GM21576 (cell line): ENCODE measurements around the gene CALHM5.

Experiments
- ATAC-seq: cut with Tn5 transposase; IDR thresholded peaks from one replicate; pipeline ENCODE4 v1.9.1; 2021; ENCODE audit warnings: mild to moderate bottlenecking, moderate library complexity; ENCODE audit not compliant: unreplicated experiment

Gene CALHM5

DNA sequence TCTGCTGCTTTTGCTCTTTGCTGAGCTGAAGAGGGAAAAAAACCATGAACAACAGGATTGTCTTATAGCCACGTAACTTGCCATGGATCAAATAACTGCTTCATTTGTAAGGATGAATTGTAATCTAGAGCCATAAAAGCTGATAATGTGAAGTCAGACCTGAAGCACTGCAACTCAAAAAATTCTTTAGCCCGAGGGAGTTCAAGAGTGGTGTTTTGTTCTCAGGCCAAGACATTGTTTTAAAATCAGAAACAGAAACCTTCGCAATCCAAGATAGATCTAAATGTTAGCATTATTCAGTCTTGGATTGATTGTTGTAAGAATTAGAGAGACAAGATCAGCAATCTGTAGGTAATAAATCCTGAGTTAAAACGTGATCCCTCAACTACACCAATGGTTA is 34.2 kb downstream of the CALHM5 start, which contains the start of gene TRAPPC3L:
TSS of gene TRAPPC3L (minus strand) at position 34 of the 400 bp plus-strand sequence. CDS start 170 bp downstream, outside the sequence.
- no peak for ATAC-seq

DNA sequence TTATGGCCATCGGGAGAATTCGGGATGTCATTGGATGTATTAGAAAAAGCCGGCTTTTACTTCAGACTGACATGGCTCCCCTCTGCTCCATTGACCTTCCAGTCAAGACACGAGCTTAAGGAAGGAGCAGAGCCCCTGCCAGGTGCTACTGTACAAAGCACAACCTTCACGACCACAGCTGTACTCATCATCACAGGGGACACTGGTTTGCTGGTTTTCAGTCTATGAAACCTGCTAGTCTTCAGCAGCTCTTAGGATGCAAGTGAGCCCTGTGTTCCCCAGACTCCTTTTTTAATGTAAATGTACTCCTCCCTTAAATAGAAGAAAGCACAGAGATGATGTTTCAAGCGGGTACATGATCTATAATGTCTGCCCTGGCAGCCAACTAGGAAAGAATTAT is 35.9 kb downstream of the CALHM5 start:
- no peak for ATAC-seq

DNA sequence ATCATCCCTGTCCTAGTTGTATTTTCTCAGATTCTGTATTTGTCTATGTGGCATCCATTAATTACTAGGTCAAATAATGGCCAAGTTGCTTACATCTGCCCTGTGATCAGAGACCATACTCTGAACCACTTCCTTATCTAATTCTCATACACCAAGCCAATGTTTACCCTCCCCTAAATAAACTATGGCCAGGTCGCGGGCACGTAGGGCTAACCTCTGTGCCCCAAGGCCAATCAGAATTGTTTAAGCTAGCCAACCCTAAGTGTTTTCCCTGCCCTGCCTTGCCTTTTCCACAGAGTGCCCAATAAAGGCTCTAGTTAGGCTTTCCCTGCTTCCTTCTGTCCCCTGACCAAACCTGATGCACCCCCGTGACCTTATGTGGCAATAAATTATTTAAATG is 39.4 kb downstream of the CALHM5 start:
- no peak for ATAC-seq

DNA sequence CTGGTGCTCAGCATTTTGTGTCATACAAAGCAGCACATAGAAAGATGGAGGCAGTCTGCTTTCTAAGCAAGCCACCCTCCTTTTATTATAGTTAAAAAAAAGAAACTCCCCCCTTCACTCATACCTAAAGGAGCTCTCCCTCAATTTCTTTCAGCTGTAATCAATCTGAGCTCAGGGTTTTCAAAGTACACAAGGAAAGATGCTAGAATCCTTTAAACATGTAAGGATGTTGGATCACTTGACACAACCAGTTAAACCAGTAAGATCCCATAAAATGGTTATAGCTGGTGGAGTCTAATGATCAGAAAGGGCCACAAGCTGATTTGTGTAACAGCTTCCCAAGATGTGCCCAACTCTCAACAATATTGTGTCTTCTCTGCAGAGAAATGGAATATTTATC is 42.0 kb downstream of the CALHM5 start, which contains the start of gene CALHM4:
TSS of gene CALHM4 (plus strand) at position 301 of the 400 bp plus-strand sequence. CDS start at position 344, 43 bp downstream.
- ATAC-seq: no peak

DNA sequence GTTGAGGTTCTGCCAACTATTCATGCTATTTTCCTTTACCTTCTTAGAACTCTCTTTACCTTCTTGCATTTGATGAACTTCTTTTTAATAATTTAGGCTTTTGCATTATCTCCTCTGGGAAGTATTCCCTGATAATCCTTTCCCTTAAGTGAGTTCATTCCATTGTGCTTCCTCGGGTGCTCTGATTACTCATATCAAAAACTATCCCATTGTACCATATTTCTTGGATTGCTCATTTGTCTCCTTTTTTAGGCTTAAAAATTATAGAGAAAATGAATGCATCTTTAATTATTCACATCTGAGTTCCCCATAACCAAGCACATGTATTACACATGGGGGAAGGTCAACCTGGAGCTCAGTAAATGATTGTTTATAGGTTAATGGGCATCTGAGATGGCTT is 44.6 kb downstream of the CALHM5 start:
- no peak for ATAC-seq

DNA sequence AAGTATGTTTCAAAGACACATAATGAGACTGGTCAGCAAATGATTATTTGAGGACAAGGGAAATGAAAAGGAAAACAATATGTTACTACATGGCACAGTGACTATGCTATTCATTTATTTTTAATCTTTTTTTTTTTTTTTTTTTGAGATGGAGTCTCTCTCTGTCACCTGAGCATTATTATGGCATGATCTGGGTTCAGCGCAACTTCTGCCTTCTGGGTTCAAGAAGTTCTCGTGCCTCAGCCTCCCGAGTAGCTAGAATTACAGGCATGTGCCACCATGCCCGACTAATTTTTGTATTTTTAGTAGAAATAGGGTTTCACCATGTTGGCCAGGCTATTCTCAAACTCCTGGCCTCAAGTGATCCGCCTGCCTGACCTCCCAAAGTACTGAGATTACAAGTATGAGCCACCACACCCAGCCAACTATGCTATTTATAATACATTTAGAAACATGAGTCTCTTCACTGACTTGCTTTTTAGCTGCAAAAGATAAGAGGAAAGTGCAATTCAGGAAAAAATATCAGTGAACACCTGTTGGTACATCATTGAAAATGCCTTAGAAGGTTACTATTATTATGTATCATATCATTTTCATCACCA is 45.5 kb downstream of the CALHM5 start:
- no peak for ATAC-seq

DNA sequence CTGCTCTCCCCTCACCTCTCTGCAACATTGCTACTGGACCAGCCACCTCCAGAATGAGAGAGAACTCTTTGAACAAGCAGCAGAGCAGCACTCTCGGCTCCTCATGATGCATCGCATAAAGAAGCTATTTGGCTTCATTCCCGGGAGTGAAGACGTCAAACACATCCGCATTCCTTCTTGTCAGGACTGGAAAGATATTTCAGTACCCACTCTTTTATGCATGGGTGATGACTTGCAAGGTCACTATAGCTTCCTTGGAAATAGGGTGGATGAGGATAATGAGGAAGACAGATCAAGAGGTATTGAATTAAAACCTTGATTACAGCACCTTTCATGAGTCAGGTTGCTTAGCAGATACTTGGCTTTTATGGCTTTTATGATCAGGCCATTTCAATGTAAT is 46.5 kb downstream of the CALHM5 start:
- no peak for ATAC-seq

DNA sequence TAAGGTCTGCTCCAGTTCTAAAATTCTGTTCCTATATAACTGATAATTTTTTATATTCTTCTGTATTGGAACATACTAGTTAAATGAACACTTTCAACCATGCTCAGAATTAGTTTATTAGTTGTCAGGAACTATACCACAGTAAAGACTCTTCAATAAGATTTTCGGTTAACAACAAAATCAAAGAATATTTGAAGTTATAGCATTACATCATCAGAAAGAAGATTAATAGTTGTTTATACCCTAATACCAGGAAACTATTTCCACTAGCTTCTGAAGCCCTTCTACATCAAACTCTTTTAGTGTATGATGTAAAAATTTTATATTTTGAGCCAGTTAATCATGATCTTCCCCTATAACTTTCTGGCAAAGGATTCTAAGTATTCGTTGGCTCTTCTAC is 48.7 kb downstream of the CALHM5 start:
- ATAC-seq: no peak

DNA sequence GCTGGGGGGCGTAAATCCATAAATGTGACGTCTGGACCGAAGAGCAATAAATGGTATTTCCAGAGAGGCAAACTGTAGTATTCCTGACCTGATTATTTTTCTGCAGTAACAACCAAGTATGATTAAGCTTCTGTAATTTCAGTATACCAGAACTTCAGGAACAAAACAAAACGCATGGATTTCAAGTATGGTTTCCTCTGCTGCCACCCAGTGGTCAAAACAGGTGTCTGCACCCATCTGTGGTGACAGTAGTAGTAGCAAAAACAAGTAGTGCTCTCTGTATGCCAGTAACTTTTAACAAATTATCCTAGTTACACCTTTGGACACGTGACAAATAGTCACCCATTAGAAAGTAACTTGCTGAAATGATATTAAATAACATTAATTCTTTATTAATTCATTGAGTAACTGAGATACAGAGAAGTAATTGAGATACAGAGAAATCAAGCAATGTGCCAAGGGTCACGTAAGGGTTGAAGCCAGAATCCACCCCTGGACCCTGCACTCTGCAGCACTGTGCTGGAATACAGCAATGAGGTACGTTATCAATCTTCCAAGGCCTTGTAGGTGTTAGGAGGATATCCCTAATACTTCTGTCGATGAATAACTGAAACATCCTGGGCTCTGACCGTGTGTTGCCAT is 50.1 kb downstream of the CALHM5 start:
- peak; percentile 65 for ATAC-seq

DNA sequence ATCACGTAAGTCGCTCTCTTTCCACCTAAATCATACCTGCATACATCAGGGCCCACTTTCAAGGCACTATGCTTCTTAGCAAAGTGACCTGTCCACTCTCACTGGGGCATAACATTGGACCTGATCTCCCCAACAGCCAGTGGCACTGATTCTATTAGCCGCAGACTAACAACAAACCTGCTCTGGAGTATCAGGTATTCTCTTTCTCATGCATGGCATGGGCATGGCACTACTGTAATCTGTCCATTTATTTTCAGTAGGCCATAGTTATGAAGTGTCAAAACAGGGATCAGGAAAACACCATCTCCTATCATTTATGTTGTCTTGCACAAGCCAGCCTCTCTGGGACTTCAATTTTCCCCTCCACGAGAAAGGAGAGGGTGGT is 50.6 kb downstream of the CALHM5 start:
- ATAC-seq: no peak

DNA sequence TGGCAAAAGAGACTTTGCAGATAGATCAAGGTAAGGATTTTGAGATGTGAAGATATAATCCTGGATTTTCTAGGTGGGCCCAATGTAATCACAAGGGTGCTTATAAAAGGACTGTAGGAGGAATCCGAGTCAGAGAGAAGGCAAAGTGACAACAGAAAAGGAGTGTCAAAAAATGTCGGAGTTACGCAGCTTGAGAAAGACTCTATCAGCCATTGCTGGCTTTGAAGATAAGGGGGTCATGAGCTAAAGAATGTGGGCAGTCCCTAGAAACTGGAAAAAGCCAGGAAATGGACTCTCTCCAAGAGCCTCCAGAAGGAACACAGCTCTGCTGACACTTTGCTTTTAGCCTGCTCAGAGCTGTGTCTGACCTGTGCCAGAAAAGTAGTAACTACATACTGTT is 51.2 kb downstream of the CALHM5 start:
- no peak for ATAC-seq

DNA sequence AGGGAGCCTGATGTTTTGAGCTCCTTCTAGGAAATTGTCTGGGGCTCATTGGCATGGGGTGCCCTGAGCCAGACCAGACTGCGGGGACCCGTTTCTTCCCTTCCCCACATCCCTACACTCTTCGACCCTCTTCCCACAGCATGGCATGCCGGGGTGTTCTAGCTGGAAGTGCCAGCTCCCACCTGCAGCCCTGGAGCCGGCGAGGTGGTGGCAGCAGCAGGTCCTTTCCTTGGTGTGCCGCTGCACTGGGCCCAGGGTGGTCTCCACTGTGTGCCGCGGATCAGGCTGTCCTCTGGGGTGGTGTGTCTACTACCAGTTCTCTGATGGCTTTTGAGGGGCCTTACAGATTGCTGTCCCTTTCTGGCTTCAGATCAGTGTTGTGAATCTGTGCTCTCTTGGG is 52.4 kb downstream of the CALHM5 start:
- ATAC-seq: no peak

DNA sequence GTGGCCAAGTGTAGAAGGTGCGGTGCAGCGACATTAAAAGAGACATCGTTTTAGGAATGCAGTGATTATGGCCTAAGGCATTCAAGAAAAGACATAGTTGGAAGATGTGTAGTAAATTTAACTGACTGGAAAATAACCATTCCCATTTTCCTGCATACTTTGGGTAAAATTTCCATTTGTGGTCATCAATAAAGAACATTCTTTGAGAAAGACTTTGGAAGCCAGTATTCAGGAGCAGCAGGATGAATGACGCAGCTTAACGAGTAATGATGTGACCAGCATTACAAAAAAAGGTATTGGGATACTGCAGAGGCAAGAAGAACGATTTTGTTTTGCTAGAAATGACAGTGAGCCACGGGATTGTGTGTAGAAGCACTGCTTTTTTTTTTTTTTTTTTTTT is 52.9 kb downstream of the CALHM5 start:
- no peak for ATAC-seq

DNA sequence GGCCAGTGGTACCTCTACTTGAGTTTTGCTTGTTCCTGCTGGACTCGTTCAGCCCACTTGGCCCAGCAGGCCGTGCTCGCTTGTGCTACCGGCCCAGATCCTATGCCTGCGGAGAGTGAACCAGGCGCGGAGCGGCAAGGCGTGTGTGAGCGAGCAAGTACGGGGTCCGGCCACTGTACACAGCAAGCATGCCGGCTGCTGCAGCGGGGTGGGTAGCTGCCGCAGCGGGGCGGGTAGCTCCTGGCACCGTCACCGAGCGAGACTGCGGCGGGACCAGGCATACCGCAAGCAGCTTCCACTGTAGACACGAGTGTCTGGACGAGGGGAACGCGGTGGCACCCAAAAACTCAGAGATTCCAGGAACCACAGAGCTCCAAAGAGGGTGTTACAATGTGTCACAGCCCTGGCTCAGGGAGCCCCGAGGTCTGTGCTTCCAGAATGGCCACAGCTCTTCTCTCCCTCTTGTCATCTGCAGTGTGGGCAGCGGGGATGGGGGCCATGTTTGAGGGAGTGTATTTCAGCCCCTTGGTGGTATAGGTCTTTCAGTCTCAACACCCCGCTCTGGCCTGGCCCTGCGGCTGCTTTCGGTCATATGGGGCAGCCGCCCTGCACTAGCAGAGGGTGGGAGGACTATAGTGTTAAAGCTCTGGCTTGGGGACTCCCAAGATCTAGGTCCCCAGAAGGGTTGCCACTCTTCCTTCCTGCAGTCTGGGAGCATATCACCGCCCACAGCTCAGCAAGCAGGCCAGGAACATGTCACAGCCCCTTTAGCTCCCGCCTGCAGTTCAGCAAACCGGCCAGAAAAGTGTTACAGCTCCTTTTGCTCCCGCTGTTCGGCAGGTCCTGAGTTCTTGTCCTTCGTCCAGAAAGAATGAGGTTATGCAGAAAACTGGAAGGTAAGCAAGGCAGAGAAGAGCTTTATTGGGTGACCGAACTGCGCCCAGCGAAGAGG is 53.8 kb downstream of the CALHM5 start:
- ATAC-seq: no peak

DNA sequence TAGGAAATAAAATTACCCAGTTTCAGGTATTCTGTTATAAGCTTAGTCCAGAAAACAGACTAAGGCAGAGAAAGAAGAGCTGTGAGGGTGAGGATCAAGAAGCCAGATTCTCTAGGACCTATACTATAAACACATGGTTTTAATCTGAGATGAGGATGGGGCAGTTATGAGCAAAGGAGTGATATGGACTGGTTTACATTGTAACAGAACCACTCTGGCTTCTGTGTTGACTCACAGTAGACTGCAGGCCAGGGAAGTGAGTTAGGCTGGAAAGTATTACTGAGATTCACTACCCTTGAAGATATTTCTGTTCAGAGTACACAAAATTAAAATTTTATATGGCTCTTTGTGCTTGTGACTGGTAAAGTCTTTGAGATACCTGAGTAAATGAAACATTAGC is 56.7 kb downstream of the CALHM5 start:
- no peak for ATAC-seq

DNA sequence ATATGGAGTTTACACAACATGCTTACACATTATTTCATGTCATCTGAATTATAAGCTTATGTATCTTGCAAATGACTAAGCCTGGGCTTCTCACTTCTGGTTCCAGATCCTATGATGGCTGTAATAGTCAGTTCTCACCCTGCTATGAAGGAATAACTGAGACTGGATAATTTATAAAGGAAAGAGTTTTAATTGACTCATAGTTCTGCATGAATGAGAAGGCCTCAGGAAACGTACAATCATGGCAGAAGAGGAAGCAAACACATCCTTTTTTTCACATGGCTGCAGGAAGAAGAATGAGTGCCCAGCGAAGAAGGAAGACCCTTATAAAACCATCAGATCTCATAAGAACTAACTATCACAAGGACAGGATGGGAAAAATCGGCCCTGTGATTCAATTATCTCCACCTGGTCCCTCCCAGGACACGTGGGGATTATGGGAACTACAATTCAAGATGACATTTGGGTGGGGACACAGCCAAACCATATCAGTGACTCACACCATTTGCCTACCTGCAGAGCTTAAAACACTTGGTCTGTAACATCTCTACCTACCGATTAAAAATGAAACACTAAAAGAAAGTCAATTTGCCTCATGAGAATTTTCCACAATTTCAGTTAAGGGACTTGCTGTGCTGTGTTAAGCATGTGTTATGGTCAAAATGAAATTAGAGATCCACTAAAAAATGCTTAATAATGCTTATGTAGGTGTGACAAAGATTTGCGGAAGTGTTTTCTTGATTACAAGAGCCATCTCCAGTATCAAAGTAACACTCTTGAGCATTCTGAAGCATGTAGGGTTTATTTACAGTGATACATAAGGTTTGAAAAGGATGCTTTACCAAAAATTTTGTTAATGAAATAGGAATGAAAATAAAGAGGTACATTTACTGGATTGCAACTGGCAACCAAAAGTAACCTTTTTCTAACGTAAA is 57.6 kb downstream of the CALHM5 start:
- no peak for ATAC-seq

DNA sequence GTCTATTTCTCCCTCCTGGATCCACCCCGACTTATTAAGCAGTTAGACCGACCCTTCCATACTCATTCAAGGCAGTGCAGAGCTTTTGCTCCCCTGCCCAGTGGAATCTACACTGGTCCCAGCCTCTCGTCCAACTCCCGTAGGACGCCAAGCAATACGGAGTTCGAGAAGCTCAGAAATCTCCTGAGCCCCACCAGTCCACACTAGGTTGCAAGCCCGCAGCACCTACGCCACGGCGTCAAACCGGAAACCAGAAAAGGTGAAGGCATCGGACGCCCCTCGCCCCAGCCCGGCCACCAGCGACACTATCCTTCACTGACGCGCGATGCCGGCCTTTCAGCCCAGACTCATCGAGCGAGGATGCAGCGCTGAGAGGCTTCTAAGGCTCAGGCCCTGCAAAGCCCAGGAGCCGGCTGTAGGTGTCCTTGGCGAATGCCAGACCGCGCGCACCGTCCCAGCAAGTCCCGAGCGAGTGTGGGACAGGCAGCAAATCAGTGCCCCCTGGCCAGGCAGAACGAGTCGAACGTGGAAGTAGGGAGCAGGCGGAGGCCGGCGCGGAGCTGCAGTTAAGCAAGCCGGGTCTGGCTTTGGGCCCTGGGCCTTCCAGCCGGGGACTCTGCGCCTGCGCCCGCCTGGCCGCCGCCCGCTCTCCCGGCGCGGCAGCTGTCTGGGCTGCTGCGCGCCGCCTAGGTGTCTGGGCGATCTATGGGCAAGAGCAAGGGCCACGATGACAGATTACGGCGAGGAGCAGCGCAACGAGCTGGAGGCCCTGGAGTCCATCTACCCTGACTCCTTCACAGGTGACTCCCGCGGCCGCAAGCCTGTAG is 59.6 kb downstream of the CALHM5 start, which contains the start of gene RWDD1:
TSS of gene RWDD1 (plus strand) at position 649 of the 827 bp plus-strand sequence. CDS start at position 728, 79 bp downstream.
- ATAC-seq: peak; percentile 96

DNA sequence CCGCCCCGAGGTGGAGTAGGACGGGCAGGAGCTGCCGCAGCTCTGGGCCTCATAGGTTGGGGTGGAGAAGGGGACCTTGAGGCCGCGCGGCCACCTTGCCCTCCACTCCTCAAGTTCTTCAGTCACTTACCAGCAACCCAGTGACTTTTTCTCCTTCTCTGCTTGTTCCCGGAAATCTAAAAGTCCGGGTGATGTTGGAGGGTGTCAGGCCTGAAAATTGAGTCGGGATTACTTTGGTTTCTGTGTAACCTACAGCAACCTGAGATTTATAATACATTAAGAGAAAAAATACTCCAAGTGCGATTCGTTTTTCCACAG is 60.2 kb downstream of the CALHM5 start:
- no peak for ATAC-seq

DNA sequence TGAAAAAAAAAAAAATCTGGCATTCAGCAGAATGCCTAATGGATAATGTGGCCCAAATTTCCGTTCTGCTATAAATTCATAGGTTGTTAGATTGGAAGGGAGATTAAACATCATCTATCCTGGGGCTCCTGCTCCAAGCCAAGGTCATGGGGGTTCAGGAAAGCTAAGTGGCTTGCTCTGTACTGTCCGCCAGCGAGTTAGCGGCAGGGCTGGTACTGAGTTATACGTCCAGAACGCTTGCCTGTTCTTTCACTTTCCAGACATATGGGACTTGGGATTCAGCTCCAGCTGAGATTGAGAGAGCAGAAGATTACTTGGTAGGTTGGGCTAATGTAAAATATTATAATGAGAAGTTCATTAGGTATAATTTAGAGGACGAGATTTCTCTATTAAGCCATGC is 60.7 kb downstream of the CALHM5 start:
- ATAC-seq: no peak
